Endothelial cell (in vitro differentiated cells): ENCODE results near the gene HMGCS1. TPM values are rescaled to one million over a fixed set of nuclear protein-coding genes. Genes with fewer than 3 reads are reported as not detected.

Experiments
- DNase-seq: peaks from one replicate; pipeline ENCODE4 v3.0.0; 2021; ENCODE audit warnings: low spot score
- H3K27ac Mint-ChIP-seq: one replicate; pipeline ENCODE4 v1.8.0; 2021; ENCODE audit warnings: mixed read lengths, inconsistent platforms; ENCODE audit not compliant: unreplicated experiment
- H3K27me3 Mint-ChIP-seq: one replicate; pipeline ENCODE4 v1.8.0; 2021; ENCODE audit warnings: mild to moderate bottlenecking, moderate library complexity, mixed read lengths, inconsistent platforms; ENCODE audit not compliant: unreplicated experiment
- H3K36me3 Mint-ChIP-seq: one replicate; pipeline ENCODE4 v1.8.0; 2021; ENCODE audit warnings: mild to moderate bottlenecking, low read depth, mixed read lengths, inconsistent platforms; ENCODE audit not compliant: unreplicated experiment
- H3K4me1 Mint-ChIP-seq: one replicate; pipeline ENCODE4 v1.8.0; 2021; ENCODE audit warnings: mild to moderate bottlenecking, mixed read lengths, inconsistent platforms; ENCODE audit not compliant: unreplicated experiment
- H3K4me3 Mint-ChIP-seq: one replicate; pipeline ENCODE4 v1.8.0; 2021; ENCODE audit warnings: mild to moderate bottlenecking, mixed read lengths, inconsistent platforms; ENCODE audit not compliant: unreplicated experiment
- H3K9me3 Mint-ChIP-seq: one replicate; pipeline ENCODE4 v1.8.0; 2021; ENCODE audit warnings: mixed read lengths, inconsistent platforms; ENCODE audit not compliant: unreplicated experiment
- total RNA-seq: library from RNA; stranded (reverse); fragmentation: NEBNext Ultra II Directional; extraction: Animal tissue kit (Norgen Biotek cat#: 25700); gene quantifications from one replicate; pipeline ENCODE4 v1.2.1, GENCODE V29; 2021; ENCODE audit not compliant: unreplicated experiment
- TF ChIP-seq, protein P1 (sequence below): fragments of 200-600 bp; sonication (generic); IDR thresholded peaks from one replicate; pipeline ENCODE4 v1.5.0; 2021; ENCODE audit warnings: antibody characterized with exemption; ENCODE audit not compliant: unreplicated experiment

HMGCS1 gene
- total RNA-seq, 1 donor from 2014 or later, result 192 TPM

GRCh38 chr5:43242196-43242595 is 71.0 kb downstream of the HMGCS1 start:
- no peaks in the 10 kb centered on the region for H3K9me3 Mint-ChIP-seq
- H3K27ac Mint-ChIP-seq, result no peak overlapping the region
- no peak overlapping the region for H3K4me3 Mint-ChIP-seq
- H3K36me3 Mint-ChIP-seq, result no peaks in the 10 kb centered on the region
- peaks cover 5% of the 10 kb centered on the region for H3K27me3 Mint-ChIP-seq
- DNase-seq, result no peak
- peaks cover 7% of the 10 kb centered on the region for H3K4me1 Mint-ChIP-seq
- TF ChIP-seq, protein P1, sequence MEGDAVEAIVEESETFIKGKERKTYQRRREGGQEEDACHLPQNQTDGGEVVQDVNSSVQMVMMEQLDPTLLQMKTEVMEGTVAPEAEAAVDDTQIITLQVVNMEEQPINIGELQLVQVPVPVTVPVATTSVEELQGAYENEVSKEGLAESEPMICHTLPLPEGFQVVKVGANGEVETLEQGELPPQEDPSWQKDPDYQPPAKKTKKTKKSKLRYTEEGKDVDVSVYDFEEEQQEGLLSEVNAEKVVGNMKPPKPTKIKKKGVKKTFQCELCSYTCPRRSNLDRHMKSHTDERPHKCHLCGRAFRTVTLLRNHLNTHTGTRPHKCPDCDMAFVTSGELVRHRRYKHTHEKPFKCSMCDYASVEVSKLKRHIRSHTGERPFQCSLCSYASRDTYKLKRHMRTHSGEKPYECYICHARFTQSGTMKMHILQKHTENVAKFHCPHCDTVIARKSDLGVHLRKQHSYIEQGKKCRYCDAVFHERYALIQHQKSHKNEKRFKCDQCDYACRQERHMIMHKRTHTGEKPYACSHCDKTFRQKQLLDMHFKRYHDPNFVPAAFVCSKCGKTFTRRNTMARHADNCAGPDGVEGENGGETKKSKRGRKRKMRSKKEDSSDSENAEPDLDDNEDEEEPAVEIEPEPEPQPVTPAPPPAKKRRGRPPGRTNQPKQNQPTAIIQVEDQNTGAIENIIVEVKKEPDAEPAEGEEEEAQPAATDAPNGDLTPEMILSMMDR, result no peak

Other genes starting within 250 kb of the HMGCS1 start
- gene ZNF131, start 192.5 kb downstream of the HMGCS1 start, total RNA-seq, result 30.4 TPM
- gene NIM1K, start 121.2 kb downstream of the HMGCS1 start, total RNA-seq, result 0.15 TPM
- gene CCL28, start 99.0 kb upstream of the HMGCS1 start, total RNA-seq, result 0.46 TPM
- 6.8 TPM for gene TMEM267, start 170.5 kb upstream of the HMGCS1 start, total RNA-seq
- gene C5orf34, start 201.7 kb upstream of the HMGCS1 start, total RNA-seq, result 4.8 TPM
- gene PAIP1, start 243.7 kb upstream of the HMGCS1 start, total RNA-seq, result 92.4 TPM